ENCODE measurements around the gene FOXP4. TPM values are rescaled to one million over a fixed set of nuclear protein-coding genes. Genes with fewer than 3 reads are reported as not detected.
A peak's percentile ranks its signal among the peaks of the same experiment; 100 is the strongest.

The FOXP4 gene
- total RNA-seq, 1 donor from 2014 or later: 41.9 TPM

GRCh38 chr6:41580690-41581089 is 34.5 kb downstream of the FOXP4 start:
- Histone ChIP-seq H3K9me3 (ENCODE audit: insufficient read depth, low read depth, low read length) (no peaks in the 10 kb centered on the region), H3K27me3 (ENCODE audit: insufficient read depth, low read length) (no peaks in the 10 kb centered on the region), H3K36me3 (ENCODE audit: insufficient read depth, low read length) (no peaks in the 10 kb centered on the region), H3K9ac (ENCODE audit: low read length) (no peak overlapping the region), H3K79me2 (ENCODE audit: insufficient read depth, low read length) (no peaks in the 10 kb centered on the region), H3K4me3 (ENCODE audit: insufficient read depth, low read depth, low read length) (no peak overlapping the region), H4K20me1 (ENCODE audit: insufficient read depth, low read length) (peaks cover 7% of the 10 kb centered on the region), H2AFZ (ENCODE audit: low read depth, low read length) (no peak overlapping the region), H3K4me2 (ENCODE audit: low read length) (peak overlapping the region; percentile 63), H3K4me1 (ENCODE audit: insufficient read depth, low read length) (peaks cover 37% of the 10 kb centered on the region), H3K27ac (ENCODE audit: low read depth, low read length) (no peak overlapping the region)
- Mint-ChIP-seq H3K27me3 (ENCODE audit: low read depth, unreplicated experiment) (no peaks in the 10 kb centered on the region), H3K4me3 (ENCODE audit: unreplicated experiment) (peak overlapping the region; percentile 6), H3K36me3 (ENCODE audit: low read depth, unreplicated experiment) (peaks cover 3% of the 10 kb centered on the region), H3K27ac (ENCODE audit: unreplicated experiment) (peak overlapping the region; percentile 27), H3K4me1 (ENCODE audit: low read depth, unreplicated experiment) (peaks cover 71% of the 10 kb centered on the region), H3K9me3 (ENCODE audit: unreplicated experiment) (peaks cover 2% of the 10 kb centered on the region)
- no peak for FAIRE-seq
- DNase-seq (ENCODE audit: low read depth): no peak
- no peak for TF ChIP-seq EZH2 (IDR thresholded peaks at IDR 0.05; ENCODE audit: insufficient read depth, low read length)
- no peak for TF ChIP-seq CTCF (IDR thresholded peaks at IDR 0.05; ENCODE audit: insufficient read depth, low read depth, low read length)

GRCh38 chr6:41581381-41581991 is 35.3 kb downstream of the FOXP4 start:
- H3K4me1 Mint-ChIP-seq (ENCODE audit: low read depth, unreplicated experiment): peaks cover 72% of the 10 kb centered on the region
- H3K9ac ChIP-seq (ENCODE audit: low read length): peak overlapping the region; percentile 48

More at GRCh38 chr6:41581381-41581991, 35.3 kb downstream of the FOXP4 start:
- Mint-ChIP-seq H3K27me3 (ENCODE audit: low read depth, unreplicated experiment) (no peaks in the 10 kb centered on the region), H3K36me3 (ENCODE audit: low read depth, unreplicated experiment) (peaks cover 7% of the 10 kb centered on the region), H3K27ac (ENCODE audit: unreplicated experiment) (peak overlapping the region; percentile 93), H3K4me3 (ENCODE audit: unreplicated experiment) (peak overlapping the region; percentile 22), H3K9me3 (ENCODE audit: unreplicated experiment) (peaks cover 2% of the 10 kb centered on the region)
- H3K4me3 ChIP-seq (ENCODE audit: insufficient read depth, low read depth, low read length): no peak overlapping the region
- H3K36me3 ChIP-seq (ENCODE audit: insufficient read depth, low read length): no peaks in the 10 kb centered on the region
- FAIRE-seq (peak; percentile 83), DNase-seq (ENCODE audit: low read depth) (peak; percentile 88)
- peaks cover 37% of the 10 kb centered on the region for H3K4me1 ChIP-seq (ENCODE audit: insufficient read depth, low read length)
- no peaks in the 10 kb centered on the region for H3K27me3 ChIP-seq (ENCODE audit: insufficient read depth, low read length)
- peaks cover 7% of the 10 kb centered on the region for H4K20me1 ChIP-seq (ENCODE audit: insufficient read depth, low read length)
- no peak overlapping the region for H2AFZ ChIP-seq (ENCODE audit: low read depth, low read length)
- H3K4me2 ChIP-seq (ENCODE audit: low read length): peak overlapping the region; percentile 63
- peak overlapping the region; percentile 63 for H3K27ac ChIP-seq (ENCODE audit: low read depth, low read length)
- TF ChIP-seq CTCF (IDR thresholded peaks at IDR 0.05; ENCODE audit: insufficient read depth, low read depth, low read length): no peak
- H3K9me3 ChIP-seq (ENCODE audit: insufficient read depth, low read depth, low read length): no peaks in the 10 kb centered on the region
- no peaks in the 10 kb centered on the region for H3K79me2 ChIP-seq (ENCODE audit: insufficient read depth, low read length)

Measured in astrocyte (in vitro differentiated cells and primary cell).